Measurements from ENCODE around the gene RHBDF2. TPM values are rescaled to one million over a fixed set of nuclear protein-coding genes. Genes with fewer than 3 reads are reported as not detected.

Gene RHBDF2
- total RNA-seq, 5 donors from 2014 or later (not counting 1 experiment from before 2014, with no cell fraction given), result 35.2 to 99.0 (median 74.0) TPM

- ATAC-seq (replicated peaks in 1 of 4) (no peak), DNase-seq (no peak)
- Mint-ChIP-seq H3K9me3 (no peaks in the 10 kb centered on the region), H3K4me1 (peaks cover 59 to 74% (median 73%) of the 10 kb centered on the region in 3 donors), H3K27ac (no peak overlapping the region), H3K4me3 (no peak overlapping the region), H3K36me3 (peaks cover 8% of the 10 kb centered on the region), H3K27me3 (no peaks in the 10 kb centered on the region)
- peaks cover 0 to 2% of the 10 kb centered on the region in 2 donors for H3K36me3 ChIP-seq (ENCODE audit: control insufficient read depth in 2 of 2, extremely low read depth in 1 of 2, insufficient read depth in 1 of 2, low read length in 1 of 2)
- no peak overlapping the region for H3K4me3 ChIP-seq (ENCODE audit: control insufficient read depth in 1 of 2, extremely low read depth in 1 of 2, low read length in 1 of 2)
- ChIA-PET CTCF (no interaction called here), POLR2A (interaction anchor here in 1 of 2 donors (0.5 kb wide), 1 partner anchor 1311 kb away, joined by 4 read pairs; no protein-coding TSS in a partner anchor)
- no peak overlapping the region for H3K27ac ChIP-seq (ENCODE audit: low read length)
- no peaks in the 10 kb centered on the region for H3K27me3 ChIP-seq (replicated peaks in 1 of 2; ENCODE audit: control insufficient read depth in 2 of 2, extremely low read depth in 1 of 2, insufficient read depth in 2 of 2, low read length in 1 of 2)
- no peaks in the 10 kb centered on the region for H3K9me3 ChIP-seq
- WGBS (ENCODE audit: insufficient coverage), result 76% methylated on average over 7 of the region's 13 CpGs
- peaks cover 4 to 10% of the 10 kb centered on the region in 2 experiments for H3K4me1 ChIP-seq (ENCODE audit: control insufficient read depth in 1 of 2, extremely low read depth in 1 of 2, insufficient read depth in 2 of 2, low read length in 2 of 2)
Measured at GRCh38 chr17:76441686-76442340, 59.4 kb downstream of the RHBDF2 start.

DNA sequence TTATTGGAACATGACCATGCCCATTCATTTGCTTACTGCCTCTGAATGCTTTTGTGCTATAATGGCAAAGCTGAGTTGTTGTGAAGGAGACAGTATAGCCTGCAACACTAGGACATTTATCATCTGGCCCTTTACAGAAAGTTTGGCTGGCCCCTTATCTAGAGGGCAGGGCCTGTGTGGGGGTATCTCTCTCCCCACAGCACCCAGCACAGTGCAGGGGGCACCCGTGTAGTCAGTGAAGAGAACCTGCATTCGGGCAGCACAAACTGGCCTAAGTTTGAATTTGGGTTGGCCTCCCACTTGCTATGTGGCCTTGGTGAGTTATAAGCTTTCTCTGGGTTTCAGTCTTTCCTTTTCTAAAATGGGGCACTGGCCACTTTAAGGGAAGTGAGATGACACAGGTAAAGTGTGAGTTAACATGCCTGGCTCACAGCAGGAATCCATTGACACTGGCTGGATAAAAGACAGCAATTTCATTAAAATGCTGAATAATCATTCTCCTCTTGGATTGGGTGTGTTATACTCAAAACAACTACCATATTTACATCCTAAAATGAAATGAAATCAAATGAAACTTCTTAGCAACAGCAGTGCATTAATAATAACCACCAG is 60.4 kb downstream of the RHBDF2 start:
- no peak overlapping the region for H3K27ac Mint-ChIP-seq
- ChIA-PET POLR2A (no interaction called here), CTCF (no interaction called here)
- no peaks in the 10 kb centered on the region for H3K9me3 Mint-ChIP-seq
- Histone ChIP-seq H3K9me3 (no peaks in the 10 kb centered on the region), H3K27me3 (replicated peaks in 1 of 2; ENCODE audit: control insufficient read depth in 2 of 2, extremely low read depth in 1 of 2, insufficient read depth in 2 of 2, low read length in 1 of 2) (no peaks in the 10 kb centered on the region), H3K4me1 (ENCODE audit: control insufficient read depth in 1 of 2, extremely low read depth in 1 of 2, insufficient read depth in 2 of 2, low read length in 2 of 2) (peaks cover 4 to 10% of the 10 kb centered on the region in 2 experiments), H3K4me3 (ENCODE audit: control insufficient read depth in 1 of 2, extremely low read depth in 1 of 2, low read length in 1 of 2) (no peak overlapping the region), H3K27ac (ENCODE audit: low read length) (no peak overlapping the region), H3K36me3 (ENCODE audit: control insufficient read depth in 2 of 2, extremely low read depth in 1 of 2, insufficient read depth in 1 of 2, low read length in 1 of 2) (peaks cover 0 to 2% of the 10 kb centered on the region in 2 donors)
- DNase-seq, result no peak
- H3K36me3 Mint-ChIP-seq, result peaks cover 8% of the 10 kb centered on the region
- H3K4me3 Mint-ChIP-seq, result no peak overlapping the region
- WGBS (ENCODE audit: insufficient coverage), result no CpG with 5 or more reads among the region's 2 CpGs
- ATAC-seq (replicated peaks in 1 of 4), result no peak
- H3K27me3 Mint-ChIP-seq, result no peaks in the 10 kb centered on the region
- H3K4me1 Mint-ChIP-seq, result peaks cover 59 to 72% (median 70%) of the 10 kb centered on the region in 3 donors

DNA sequence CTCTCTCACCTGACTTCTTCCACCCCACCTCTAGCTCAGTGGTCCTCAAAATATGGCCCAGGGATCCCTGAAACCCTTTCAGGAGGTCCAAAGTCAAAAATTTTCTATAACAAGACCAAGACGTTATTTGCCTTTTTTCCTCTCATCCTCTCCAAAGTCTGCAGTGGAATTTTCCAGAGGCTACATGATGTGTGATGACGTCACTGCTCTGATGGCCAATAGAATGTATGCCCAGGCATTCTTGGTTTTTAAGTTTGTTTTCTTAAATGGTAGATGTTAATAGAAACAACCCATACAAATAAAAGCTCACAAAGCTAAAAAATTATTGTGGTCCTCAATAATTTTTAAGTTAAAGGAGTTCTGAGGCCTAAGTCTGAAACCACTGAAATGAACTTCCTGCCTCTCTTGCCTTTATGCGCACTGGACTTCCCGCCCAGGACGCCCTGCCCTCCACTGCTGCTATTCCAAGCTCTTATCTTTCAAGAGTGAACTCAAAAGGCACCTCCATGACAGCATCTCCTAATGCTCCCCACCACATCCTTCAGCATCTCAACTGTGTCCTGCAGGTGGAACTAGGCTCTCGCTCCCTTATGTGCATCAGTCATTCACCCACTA is 61.8 kb downstream of the RHBDF2 start:
- DNase-seq (no peak), ATAC-seq (replicated peaks in 1 of 4) (no peak)
- H3K4me1 ChIP-seq (ENCODE audit: control insufficient read depth in 1 of 2, extremely low read depth in 1 of 2, insufficient read depth in 2 of 2, low read length in 2 of 2), result peaks cover 4 to 10% of the 10 kb centered on the region in 2 experiments
- no peak overlapping the region for H3K27ac ChIP-seq (ENCODE audit: low read length)
- Mint-ChIP-seq H3K9me3 (no peaks in the 10 kb centered on the region), H3K4me3 (no peak overlapping the region), H3K27ac (no peak overlapping the region), H3K36me3 (peaks cover 13% of the 10 kb centered on the region), H3K27me3 (no peaks in the 10 kb centered on the region), H3K4me1 (peaks cover 49 to 65% (median 64%) of the 10 kb centered on the region in 3 donors)
- no peak overlapping the region for H3K4me3 ChIP-seq (ENCODE audit: control insufficient read depth in 1 of 2, extremely low read depth in 1 of 2, low read length in 1 of 2)
- POLR2A ChIA-PET, result interaction anchor here in 1 of 2 donors (0.9 kb wide), 1 partner anchor 11 kb away, joined by 5 read pairs; no protein-coding TSS in a partner anchor
- CTCF ChIA-PET, result interaction anchor here in 1 of 2 donors (0.7 kb wide), 1 partner anchor 1359 kb away, joined by 3 read pairs; no protein-coding TSS in a partner anchor
- H3K36me3 ChIP-seq (ENCODE audit: control insufficient read depth in 2 of 2, extremely low read depth in 1 of 2, insufficient read depth in 1 of 2, low read length in 1 of 2), result peaks cover 0 to 2% of the 10 kb centered on the region in 2 donors
- no peaks in the 10 kb centered on the region for H3K27me3 ChIP-seq (replicated peaks in 1 of 2; ENCODE audit: control insufficient read depth in 2 of 2, extremely low read depth in 1 of 2, insufficient read depth in 2 of 2, low read length in 1 of 2)
- no peaks in the 10 kb centered on the region for H3K9me3 ChIP-seq
- WGBS (ENCODE audit: insufficient coverage), result 97% methylated on average over 4 of the region's 6 CpGs

GRCh38 chr17:76438906-76439305 is 62.3 kb downstream of the RHBDF2 start:
- no peak for DNase-seq
- ChIA-PET CTCF (interaction anchor here in 1 of 2 donors (1.3 kb wide), 1 partner anchor 14 kb away, joined by 3 read pairs; no protein-coding TSS in a partner anchor), POLR2A (no interaction called here)
- Mint-ChIP-seq H3K27me3 (no peaks in the 10 kb centered on the region), H3K9me3 (no peaks in the 10 kb centered on the region), H3K27ac (no peak overlapping the region), H3K4me3 (no peak overlapping the region), H3K4me1 (peaks cover 44 to 69% (median 65%) of the 10 kb centered on the region in 3 donors), H3K36me3 (peaks cover 18% of the 10 kb centered on the region)
- Histone ChIP-seq H3K9me3 (no peaks in the 10 kb centered on the region), H3K27me3 (replicated peaks in 1 of 2; ENCODE audit: control insufficient read depth in 2 of 2, extremely low read depth in 1 of 2, insufficient read depth in 2 of 2, low read length in 1 of 2) (no peaks in the 10 kb centered on the region), H3K36me3 (ENCODE audit: control insufficient read depth in 2 of 2, extremely low read depth in 1 of 2, insufficient read depth in 1 of 2, low read length in 1 of 2) (peaks cover 0 to 2% of the 10 kb centered on the region in 2 donors), H3K4me3 (ENCODE audit: control insufficient read depth in 1 of 2, extremely low read depth in 1 of 2, low read length in 1 of 2) (no peak overlapping the region), H3K4me1 (ENCODE audit: control insufficient read depth in 1 of 2, extremely low read depth in 1 of 2, insufficient read depth in 2 of 2, low read length in 2 of 2) (peaks cover 4 to 10% of the 10 kb centered on the region in 2 experiments), H3K27ac (ENCODE audit: low read length) (no peak overlapping the region)
- 97% methylated on average over 9 of the region's 9 CpGs for WGBS (ENCODE audit: insufficient coverage)
- ATAC-seq (replicated peaks in 1 of 4), result no peak

- Histone ChIP-seq H3K4me1 (ENCODE audit: control insufficient read depth in 1 of 2, extremely low read depth in 1 of 2, insufficient read depth in 2 of 2, low read length in 2 of 2) (peaks cover 3 to 10% of the 10 kb centered on the region in 2 experiments), H3K4me3 (ENCODE audit: control insufficient read depth in 1 of 2, extremely low read depth in 1 of 2, low read length in 1 of 2) (no peak overlapping the region), H3K27me3 (replicated peaks in 1 of 2; ENCODE audit: control insufficient read depth in 2 of 2, extremely low read depth in 1 of 2, insufficient read depth in 2 of 2, low read length in 1 of 2) (no peaks in the 10 kb centered on the region), H3K36me3 (ENCODE audit: control insufficient read depth in 2 of 2, extremely low read depth in 1 of 2, insufficient read depth in 1 of 2, low read length in 1 of 2) (peaks cover 0 to 2% of the 10 kb centered on the region in 2 donors), H3K27ac (ENCODE audit: low read length) (no peak overlapping the region), H3K9me3 (no peaks in the 10 kb centered on the region)
- H3K4me1 Mint-ChIP-seq, result peaks cover 38 to 61% (median 60%) of the 10 kb centered on the region in 3 donors
- no peaks in the 10 kb centered on the region for H3K9me3 Mint-ChIP-seq
- DNase-seq (no peak), ATAC-seq (replicated peaks in 1 of 4) (no peak)
- ChIA-PET POLR2A (interaction anchor here in 1 of 2 donors (0.6 to 0.7 kb wide), 2 partner anchors 276 to 467 kb away, joined by 3 to 6 read pairs; no protein-coding TSS in a partner anchor), CTCF (interaction anchor here in 1 of 2 donors (0.7 to 1.3 kb wide), 2 partner anchors 13 to 582 kb away, joined by 3 to 4 read pairs; no protein-coding TSS in a partner anchor)
- 87% methylated on average over 7 of the region's 13 CpGs for WGBS (ENCODE audit: insufficient coverage)
- H3K27me3 Mint-ChIP-seq, result no peaks in the 10 kb centered on the region
- peaks cover 15% of the 10 kb centered on the region for H3K36me3 Mint-ChIP-seq
- no peak overlapping the region for H3K27ac Mint-ChIP-seq
- no peak overlapping the region for H3K4me3 Mint-ChIP-seq
Measured at GRCh38 chr17:76437467-76438402, 63.5 kb downstream of the RHBDF2 start.

Measured in T-cell (primary cell).